Islet precursor cell (in vitro differentiated cells): ENCODE measurements around the gene KLRC2.
"Not testable (repeated sequence)": the region's sequence is repeated elsewhere in the genome, so short reads cannot be mapped to it uniquely, and the experiment has no call there.

Source experiments
- DNase-seq: peaks from one replicate; pipeline ENCODE4 v3.0.0-alpha.2; 2018

KLRC2 gene

GRCh38 chr12:10404798-10405197 lies 31.0 kb downstream of the KLRC2 start:
- no peak for DNase-seq

GRCh38 chr12:10400829-10401228 lies 35.0 kb downstream of the KLRC2 start:
- no peak for DNase-seq

- DNase-seq: no peak
These were observed 37.6 kb downstream of the KLRC2 start for GRCh38 chr12:10398168-10398567.

- DNase-seq: no peak
These were observed 38.5 kb downstream of the KLRC2 start for GRCh38 chr12:10397296-10397695.

- not testable (repeated sequence) for DNase-seq
These were observed 39.6 kb downstream of the KLRC2 start for GRCh38 chr12:10396176-10396575.

GRCh38 chr12:10395390-10395998 lies 40.3 kb downstream of the KLRC2 start:
- peak; percentile 92 for DNase-seq

- DNase-seq: peak; percentile 55
These were observed 41.2 kb downstream of the KLRC2 start for GRCh38 chr12:10394531-10395152.

GRCh38 chr12:10393291-10393690 lies 42.5 kb downstream of the KLRC2 start:
- DNase-seq: no peak

GRCh38 chr12:10392394-10392930 lies 43.3 kb downstream of the KLRC2 start:
- no peak for DNase-seq

GRCh38 chr12:10390991-10391390 lies 44.8 kb downstream of the KLRC2 start:
- not testable (repeated sequence) for DNase-seq

GRCh38 chr12:10389904-10390303 lies 45.9 kb downstream of the KLRC2 start, which contains the start of gene KLRK1:
KLRK1 (minus strand) TSS chr12:10390041; CDS start chr12:10388810, 1,231 bp downstream.
- DNase-seq: no peak

GRCh38 chr12:10388624-10389413 lies 47.0 kb downstream of the KLRC2 start:
- no peak for DNase-seq

GRCh38 chr12:10387498-10387897 lies 48.3 kb downstream of the KLRC2 start:
- DNase-seq: not testable (repeated sequence)

GRCh38 chr12:10386857-10387256 lies 49.0 kb downstream of the KLRC2 start:
- no peak for DNase-seq

- no peak for DNase-seq
These were observed 50.6 kb downstream of the KLRC2 start for GRCh38 chr12:10385166-10385613.

GRCh38 chr12:10384191-10384590 lies 51.6 kb downstream of the KLRC2 start:
- DNase-seq: no peak

- no peak for DNase-seq
These were observed 53.7 kb downstream of the KLRC2 start for GRCh38 chr12:10381928-10382628.
